ENCODE measurements around the gene CACNA1C. TPM values are rescaled to one million over a fixed set of nuclear protein-coding genes. Genes with fewer than 3 reads are reported as not detected.

The CACNA1C gene
- total and polyA plus RNA-seq, 4 donors: 14.8 to 22.2 (median 18.3) TPM

DNA sequence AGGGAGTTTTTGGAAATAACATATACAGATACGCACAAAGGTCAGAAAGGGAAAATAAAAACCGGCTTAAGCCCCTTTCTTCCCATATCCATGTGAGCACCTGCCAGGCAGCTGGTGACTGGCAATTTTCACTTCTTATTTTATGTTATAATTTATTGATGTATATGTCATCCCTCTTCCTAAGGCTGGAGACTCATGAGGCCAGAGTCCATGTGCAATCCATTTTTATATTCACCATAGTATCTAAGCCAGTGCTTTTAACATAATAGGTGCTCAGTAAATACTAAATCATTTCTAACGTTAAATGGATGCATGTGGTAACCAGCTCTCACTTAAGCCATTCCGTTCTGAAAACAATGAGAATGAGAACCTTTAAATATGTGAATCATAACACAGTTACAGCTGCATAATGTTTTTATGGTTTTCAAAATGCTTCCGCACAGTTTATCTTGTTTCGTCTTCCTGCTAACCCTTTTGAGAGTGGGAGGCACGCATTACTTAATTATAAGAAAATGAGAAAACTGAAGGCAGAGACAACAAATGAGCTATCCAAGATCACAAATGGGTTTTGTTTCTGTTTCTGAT, 178.3 kb downstream of the CACNA1C start:
- peaks cover 8% of the 10 kb centered on the region for H3K4me1 ChIP-seq (ENCODE audit: control insufficient read depth, insufficient read depth, low read length)
- H3K9me3 ChIP-seq (ENCODE audit: control insufficient read depth, insufficient read depth, low read length): no peaks in the 10 kb centered on the region
- no peak overlapping the region for H3K27ac ChIP-seq (ENCODE audit: low read depth, low read length)
- H3K36me3 ChIP-seq (ENCODE audit: control insufficient read depth, insufficient read depth, low read length): no peaks in the 10 kb centered on the region
- no peak for DNase-seq (ENCODE audit: low read depth in 4 of 6, low spot score in 6 of 6)
- WGBS (ENCODE audit: insufficient coverage): 100% methylated on average over 1 of the region's 7 CpGs
- no peaks in the 10 kb centered on the region for H3K27me3 ChIP-seq (ENCODE audit: control insufficient read depth, insufficient read depth, low read length)
- no peak overlapping the region for H3K4me3 ChIP-seq (ENCODE audit: low read depth, low read length)

DNA sequence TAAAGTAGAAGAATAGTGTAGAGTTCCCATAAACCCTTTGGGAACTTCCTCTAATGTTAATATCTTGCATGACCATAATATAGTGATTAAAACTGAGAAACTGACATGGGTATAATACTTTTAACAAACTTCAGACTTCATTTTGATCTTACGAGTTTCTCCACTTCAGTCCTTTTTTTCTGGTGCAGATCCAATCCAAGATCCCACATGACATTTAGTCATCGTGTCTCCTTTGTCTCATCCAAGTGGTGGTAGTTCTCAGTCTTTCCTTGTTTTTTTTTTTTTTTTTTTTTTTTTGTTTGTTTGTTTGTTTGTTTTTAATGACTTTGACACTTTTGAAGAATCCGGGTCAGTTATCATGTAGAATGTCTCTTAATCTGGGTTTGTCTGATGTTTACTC, 179.2 kb downstream of the CACNA1C start:
- DNase-seq (ENCODE audit: low read depth in 4 of 6, low spot score in 6 of 6): no peak
- no peaks in the 10 kb centered on the region for H3K36me3 ChIP-seq (ENCODE audit: control insufficient read depth, insufficient read depth, low read length)
- no peak overlapping the region for H3K4me3 ChIP-seq (ENCODE audit: low read depth, low read length)
- WGBS (ENCODE audit: insufficient coverage): no CpG with 5 or more reads among the region's 3 CpGs
- no peak overlapping the region for H3K27ac ChIP-seq (ENCODE audit: low read depth, low read length)
- H3K9me3 ChIP-seq (ENCODE audit: control insufficient read depth, insufficient read depth, low read length): no peaks in the 10 kb centered on the region
- H3K27me3 ChIP-seq (ENCODE audit: control insufficient read depth, insufficient read depth, low read length): no peaks in the 10 kb centered on the region
- peaks cover 6% of the 10 kb centered on the region for H3K4me1 ChIP-seq (ENCODE audit: control insufficient read depth, insufficient read depth, low read length)

DNA sequence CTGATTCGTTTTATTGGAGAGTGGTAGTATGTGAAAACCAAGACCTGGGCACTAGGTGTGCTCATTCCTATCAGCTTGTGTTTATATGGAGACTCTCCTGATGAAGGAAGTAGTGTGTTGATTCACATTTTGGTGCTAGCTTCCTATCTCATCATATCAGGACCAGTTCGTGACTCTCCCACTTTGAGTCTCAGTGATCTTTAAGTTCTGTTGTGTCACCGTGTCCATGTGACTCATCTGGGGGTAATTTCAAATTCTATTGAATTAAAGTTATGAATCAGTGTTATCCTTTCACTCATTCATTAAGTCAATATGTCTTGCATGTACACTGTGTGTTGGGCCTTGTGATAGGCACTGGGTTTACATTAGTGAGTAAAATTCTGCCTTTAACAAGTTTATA, 180.2 kb downstream of the CACNA1C start:
- no CpG with 5 or more reads among the region's 3 CpGs for WGBS (ENCODE audit: insufficient coverage)
- DNase-seq (ENCODE audit: low read depth in 4 of 6, low spot score in 6 of 6): no peak
- Histone ChIP-seq H3K4me1 (ENCODE audit: control insufficient read depth, insufficient read depth, low read length) (peaks cover 5% of the 10 kb centered on the region), H3K9me3 (ENCODE audit: control insufficient read depth, insufficient read depth, low read length) (no peaks in the 10 kb centered on the region), H3K36me3 (ENCODE audit: control insufficient read depth, insufficient read depth, low read length) (no peaks in the 10 kb centered on the region), H3K27me3 (ENCODE audit: control insufficient read depth, insufficient read depth, low read length) (no peaks in the 10 kb centered on the region), H3K27ac (ENCODE audit: low read depth, low read length) (no peak overlapping the region), H3K4me3 (ENCODE audit: low read depth, low read length) (no peak overlapping the region)

DNA sequence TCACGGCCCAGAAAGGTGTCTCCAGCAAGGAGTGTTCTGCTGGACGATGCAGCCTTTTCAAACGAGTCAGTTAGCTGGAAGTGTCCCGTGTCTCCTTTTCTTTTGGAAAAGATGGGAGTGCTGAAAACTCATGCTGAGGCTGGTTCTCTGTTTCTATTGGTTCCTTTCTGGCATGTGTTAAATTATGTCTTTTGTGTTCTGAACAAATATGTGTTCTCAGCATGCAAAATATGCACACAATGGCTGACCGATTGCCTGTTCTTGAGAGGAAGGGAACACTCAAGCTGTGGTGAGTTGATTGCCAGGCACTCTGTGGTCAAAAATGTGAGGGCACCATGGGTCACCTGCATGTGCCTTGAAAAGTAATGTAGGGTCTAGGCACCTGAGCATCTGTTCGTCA, 181.3 kb downstream of the CACNA1C start:
- Histone ChIP-seq H3K36me3 (ENCODE audit: control insufficient read depth, insufficient read depth, low read length) (no peaks in the 10 kb centered on the region), H3K4me1 (ENCODE audit: control insufficient read depth, insufficient read depth, low read length) (peaks cover 6% of the 10 kb centered on the region), H3K27me3 (ENCODE audit: control insufficient read depth, insufficient read depth, low read length) (no peaks in the 10 kb centered on the region), H3K9me3 (ENCODE audit: control insufficient read depth, insufficient read depth, low read length) (no peaks in the 10 kb centered on the region), H3K27ac (ENCODE audit: low read depth, low read length) (no peak overlapping the region), H3K4me3 (ENCODE audit: low read depth, low read length) (no peak overlapping the region)
- 77% methylated on average over 5 of the region's 6 CpGs for WGBS (ENCODE audit: insufficient coverage)
- DNase-seq (ENCODE audit: low read depth in 4 of 6, low spot score in 6 of 6): no peak

DNA sequence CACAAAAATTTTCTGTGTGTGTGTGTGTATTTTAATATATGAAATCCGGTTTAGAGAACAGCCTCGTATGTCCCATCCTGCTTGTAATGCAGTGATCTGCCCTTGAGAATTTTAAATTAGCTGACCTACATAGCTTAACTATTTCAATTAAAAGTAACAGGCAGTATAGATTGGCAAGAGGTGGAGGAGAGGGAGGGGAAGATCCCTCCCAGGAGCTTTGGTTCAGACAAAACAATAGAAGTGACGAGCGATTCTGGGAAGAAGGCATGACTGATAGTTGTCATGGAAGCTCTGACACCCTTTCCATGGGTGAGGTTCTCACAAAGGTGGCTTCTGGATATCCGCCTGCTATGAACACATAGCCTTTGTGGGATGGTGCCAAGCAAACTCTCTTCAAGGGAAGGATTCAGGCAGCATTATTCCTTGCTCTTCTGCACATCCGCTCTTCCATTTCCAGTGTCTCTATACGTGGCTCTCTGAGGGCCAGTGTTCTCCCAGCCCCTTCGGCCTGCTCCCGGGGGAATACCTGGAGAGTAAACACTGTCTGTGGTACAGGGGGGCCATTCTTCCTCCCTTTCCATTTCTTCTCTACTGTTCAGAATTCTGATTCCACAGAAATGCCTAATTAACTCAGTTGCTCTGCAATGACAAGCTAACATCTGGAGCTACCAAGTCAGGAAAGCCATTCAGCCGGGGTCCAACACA, 182.0 kb downstream of the CACNA1C start:
- DNase-seq (ENCODE audit: low read depth in 4 of 6, low spot score in 6 of 6): peak in 1 of 6 donors; percentile 26
- Histone ChIP-seq H3K27me3 (ENCODE audit: control insufficient read depth, insufficient read depth, low read length) (no peaks in the 10 kb centered on the region), H3K36me3 (ENCODE audit: control insufficient read depth, insufficient read depth, low read length) (no peaks in the 10 kb centered on the region), H3K9me3 (ENCODE audit: control insufficient read depth, insufficient read depth, low read length) (no peaks in the 10 kb centered on the region), H3K4me1 (ENCODE audit: control insufficient read depth, insufficient read depth, low read length) (peaks cover 13% of the 10 kb centered on the region), H3K4me3 (ENCODE audit: low read depth, low read length) (no peak overlapping the region), H3K27ac (ENCODE audit: low read depth, low read length) (no peak overlapping the region)
- WGBS (ENCODE audit: insufficient coverage): 52% methylated on average over 4 of the region's 10 CpGs

DNA sequence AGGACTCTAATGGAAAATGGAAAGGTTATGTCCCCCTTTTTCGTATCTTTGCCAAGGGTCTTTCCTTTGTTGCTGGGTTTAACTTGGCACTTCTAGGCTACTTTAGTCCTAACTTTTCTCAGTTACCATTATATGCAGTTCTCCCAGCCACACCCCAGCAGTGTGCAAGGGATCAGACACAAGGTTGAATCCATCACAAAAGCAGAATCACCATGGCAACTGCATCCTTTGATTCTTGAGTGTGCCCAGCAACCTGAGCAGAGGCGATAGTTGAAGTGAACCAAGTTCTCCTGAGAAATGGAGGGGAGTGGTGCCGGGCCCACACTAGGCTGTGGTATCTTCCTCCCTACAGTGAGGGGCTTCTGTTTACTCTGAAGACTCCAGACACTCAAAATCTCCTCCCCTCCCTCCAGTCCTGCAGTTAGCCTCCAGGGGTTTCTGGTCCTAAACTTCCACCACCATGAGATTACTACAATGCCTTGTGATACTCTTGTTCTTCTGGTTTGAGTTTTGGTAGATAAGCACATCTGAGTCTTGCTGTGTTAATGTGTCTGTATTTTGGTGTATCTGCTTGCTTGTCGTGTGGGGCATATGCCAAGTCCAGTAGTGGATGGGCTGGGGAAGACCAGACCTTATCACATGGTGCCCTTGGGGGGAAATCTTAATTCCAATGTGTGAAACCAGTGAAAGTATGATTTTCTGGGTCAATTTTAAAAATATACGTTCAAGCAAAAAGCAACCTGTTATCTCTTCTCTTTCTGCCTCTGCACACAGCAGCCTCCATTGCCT, 183.9 kb downstream of the CACNA1C start:
- WGBS (ENCODE audit: insufficient coverage): 76% methylated on average over 2 of the region's 5 CpGs

DNA sequence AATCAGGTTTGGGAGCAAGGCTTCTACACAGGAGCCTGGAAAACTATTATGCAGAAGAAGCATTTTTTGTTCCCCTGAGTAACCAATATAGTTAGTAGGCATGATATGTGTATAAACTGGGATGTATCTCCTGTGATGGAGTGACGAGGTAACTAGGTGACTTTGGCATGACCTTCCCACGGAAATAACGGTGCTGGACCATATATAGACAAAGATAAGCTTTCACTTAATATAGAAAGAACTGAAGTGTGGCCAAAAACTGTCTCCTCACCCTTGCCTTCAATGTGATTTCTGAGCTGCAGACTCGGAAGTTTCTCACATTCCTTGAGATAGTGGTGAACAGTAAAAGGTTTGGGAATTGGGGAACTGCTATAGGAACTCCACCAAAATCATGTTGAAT, 185.3 kb downstream of the CACNA1C start:
- Histone ChIP-seq H3K27ac (ENCODE audit: low read depth, low read length) (no peak overlapping the region), H3K27me3 (ENCODE audit: control insufficient read depth, insufficient read depth, low read length) (no peaks in the 10 kb centered on the region), H3K36me3 (ENCODE audit: control insufficient read depth, insufficient read depth, low read length) (no peaks in the 10 kb centered on the region), H3K4me3 (ENCODE audit: low read depth, low read length) (no peak overlapping the region), H3K4me1 (ENCODE audit: control insufficient read depth, insufficient read depth, low read length) (peaks cover 13% of the 10 kb centered on the region), H3K9me3 (ENCODE audit: control insufficient read depth, insufficient read depth, low read length) (no peaks in the 10 kb centered on the region)
- WGBS (ENCODE audit: insufficient coverage): 100% methylated on average over 1 of the region's 4 CpGs
- peak in 1 of 6 donors; percentile 7 for DNase-seq (ENCODE audit: low read depth in 4 of 6, low spot score in 6 of 6)

More for the DNA sequence above, 183.9 kb downstream of the CACNA1C start:
- no peaks in the 10 kb centered on the region for H3K27me3 ChIP-seq (ENCODE audit: control insufficient read depth, insufficient read depth, low read length)
- H3K36me3 ChIP-seq (ENCODE audit: control insufficient read depth, insufficient read depth, low read length): no peaks in the 10 kb centered on the region
- no peaks in the 10 kb centered on the region for H3K9me3 ChIP-seq (ENCODE audit: control insufficient read depth, insufficient read depth, low read length)
- no peak overlapping the region for H3K27ac ChIP-seq (ENCODE audit: low read depth, low read length)
- peak in 1 of 6 donors; percentile 38 for DNase-seq (ENCODE audit: low read depth in 4 of 6, low spot score in 6 of 6)
- H3K4me3 ChIP-seq (ENCODE audit: low read depth, low read length): no peak overlapping the region
- peaks cover 13% of the 10 kb centered on the region for H3K4me1 ChIP-seq (ENCODE audit: control insufficient read depth, insufficient read depth, low read length)

DNA sequence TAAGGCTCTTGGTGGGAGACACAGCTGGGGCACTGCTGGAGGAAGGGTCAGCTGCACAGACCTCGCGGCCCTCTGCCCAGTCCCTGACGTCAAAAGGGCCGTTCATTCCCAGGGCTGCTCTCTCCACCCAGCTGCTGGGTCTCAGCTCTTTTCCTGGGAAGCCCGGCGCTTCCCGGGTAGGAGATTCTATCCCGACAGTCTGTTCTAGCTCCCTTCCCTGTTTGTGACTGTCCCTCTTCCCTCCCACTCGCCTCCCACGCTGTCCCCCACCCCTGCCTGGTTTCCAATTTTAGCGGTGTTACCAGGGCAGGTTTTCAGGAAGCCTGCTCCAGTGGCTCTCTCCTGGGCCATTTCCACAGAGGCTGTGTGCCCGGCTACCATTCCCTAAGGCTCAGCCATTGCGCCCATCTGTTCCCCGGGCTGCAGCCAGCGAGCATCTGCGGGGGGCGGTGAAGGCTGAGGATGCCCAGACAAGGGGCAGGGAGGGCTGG, 186.6 kb downstream of the CACNA1C start:
- peak in 2 of 6 donors; percentile 44 to 78 for DNase-seq (ENCODE audit: low read depth in 4 of 6, low spot score in 6 of 6)
- Histone ChIP-seq H3K4me1 (ENCODE audit: control insufficient read depth, insufficient read depth, low read length) (peaks cover 19% of the 10 kb centered on the region), H3K9me3 (ENCODE audit: control insufficient read depth, insufficient read depth, low read length) (no peaks in the 10 kb centered on the region), H3K27ac (ENCODE audit: low read depth, low read length) (no peak overlapping the region), H3K27me3 (ENCODE audit: control insufficient read depth, insufficient read depth, low read length) (no peaks in the 10 kb centered on the region), H3K4me3 (ENCODE audit: low read depth, low read length) (no peak overlapping the region), H3K36me3 (ENCODE audit: control insufficient read depth, insufficient read depth, low read length) (no peaks in the 10 kb centered on the region)
- WGBS (ENCODE audit: insufficient coverage): 48% methylated on average over 17 of the region's 17 CpGs

DNA sequence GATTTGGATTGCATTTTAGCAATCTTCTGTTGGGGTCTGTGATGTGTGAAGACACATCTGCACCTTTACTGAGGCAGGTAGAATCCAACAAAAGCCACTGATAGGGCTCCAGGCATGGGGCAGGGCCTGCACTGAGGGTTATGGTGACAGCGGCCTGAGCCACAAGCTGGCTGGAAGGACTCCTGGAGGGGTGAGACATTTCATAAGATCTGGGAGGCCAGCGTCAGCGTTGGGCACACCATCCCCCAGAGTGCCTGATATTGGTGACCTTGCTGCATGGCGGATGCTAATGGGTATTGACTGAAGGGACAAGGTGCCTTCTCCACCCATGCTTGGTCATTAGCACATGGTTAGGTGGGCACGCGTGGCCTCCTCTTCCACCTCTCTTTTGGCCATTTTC, 187.6 kb downstream of the CACNA1C start:
- no peak overlapping the region for H3K27ac ChIP-seq (ENCODE audit: low read depth, low read length)
- WGBS (ENCODE audit: insufficient coverage): 95% methylated on average over 6 of the region's 6 CpGs
- no peak overlapping the region for H3K4me3 ChIP-seq (ENCODE audit: low read depth, low read length)
- H3K4me1 ChIP-seq (ENCODE audit: control insufficient read depth, insufficient read depth, low read length): peaks cover 17% of the 10 kb centered on the region
- no peak for DNase-seq (ENCODE audit: low read depth in 4 of 6, low spot score in 6 of 6)
- no peaks in the 10 kb centered on the region for H3K27me3 ChIP-seq (ENCODE audit: control insufficient read depth, insufficient read depth, low read length)
- no peaks in the 10 kb centered on the region for H3K36me3 ChIP-seq (ENCODE audit: control insufficient read depth, insufficient read depth, low read length)
- no peaks in the 10 kb centered on the region for H3K9me3 ChIP-seq (ENCODE audit: control insufficient read depth, insufficient read depth, low read length)
